GM12865 (cell line): ENCODE data around the gene MBTD1.

Experiments used
- DNase-seq: peaks from one replicate; pipeline ENCODE4 v3.0.0; 2010; ENCODE audit warnings: low read depth
- H3K4me3 ChIP-seq: 2 replicates; pipeline ENCODE4 v1.5.1; 2011; ENCODE audit warnings: mild to moderate bottlenecking, low read depth, low read length, control low read depth
- TF ChIP-seq, protein P1 (sequence below): IDR thresholded peaks from 2 replicates; pipeline ENCODE4 v1.5.1; 2011; ENCODE audit warnings: low read length, control low read depth, low read depth, inconsistent platforms; ENCODE audit not compliant: insufficient read depth; ENCODE audit errors: missing control alignments

MBTD1 gene

DNA sequence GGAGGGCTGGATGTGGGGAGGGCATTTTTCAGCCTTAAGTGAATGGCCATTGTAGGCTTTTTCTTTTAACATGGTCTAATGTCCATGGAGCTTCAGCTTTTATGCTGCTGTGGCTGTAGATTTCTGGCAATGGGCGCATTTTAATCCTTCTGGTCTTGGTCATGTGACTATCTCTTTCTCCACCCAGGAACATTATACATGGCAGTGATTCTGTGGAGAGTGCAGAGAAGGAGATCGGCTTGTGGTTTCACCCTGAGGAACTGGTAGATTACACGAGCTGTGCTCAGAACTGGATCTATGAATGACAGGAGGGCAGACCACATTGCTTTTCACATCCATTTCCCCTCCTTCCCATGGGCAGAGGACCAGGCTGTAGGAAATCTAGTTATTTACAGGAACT is 98.3 kb downstream of the MBTD1 start:
- TF ChIP-seq, protein P1, sequence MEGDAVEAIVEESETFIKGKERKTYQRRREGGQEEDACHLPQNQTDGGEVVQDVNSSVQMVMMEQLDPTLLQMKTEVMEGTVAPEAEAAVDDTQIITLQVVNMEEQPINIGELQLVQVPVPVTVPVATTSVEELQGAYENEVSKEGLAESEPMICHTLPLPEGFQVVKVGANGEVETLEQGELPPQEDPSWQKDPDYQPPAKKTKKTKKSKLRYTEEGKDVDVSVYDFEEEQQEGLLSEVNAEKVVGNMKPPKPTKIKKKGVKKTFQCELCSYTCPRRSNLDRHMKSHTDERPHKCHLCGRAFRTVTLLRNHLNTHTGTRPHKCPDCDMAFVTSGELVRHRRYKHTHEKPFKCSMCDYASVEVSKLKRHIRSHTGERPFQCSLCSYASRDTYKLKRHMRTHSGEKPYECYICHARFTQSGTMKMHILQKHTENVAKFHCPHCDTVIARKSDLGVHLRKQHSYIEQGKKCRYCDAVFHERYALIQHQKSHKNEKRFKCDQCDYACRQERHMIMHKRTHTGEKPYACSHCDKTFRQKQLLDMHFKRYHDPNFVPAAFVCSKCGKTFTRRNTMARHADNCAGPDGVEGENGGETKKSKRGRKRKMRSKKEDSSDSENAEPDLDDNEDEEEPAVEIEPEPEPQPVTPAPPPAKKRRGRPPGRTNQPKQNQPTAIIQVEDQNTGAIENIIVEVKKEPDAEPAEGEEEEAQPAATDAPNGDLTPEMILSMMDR = no peak
- DNase-seq = no peak
- no peak overlapping the region for H3K4me3 ChIP-seq

DNA sequence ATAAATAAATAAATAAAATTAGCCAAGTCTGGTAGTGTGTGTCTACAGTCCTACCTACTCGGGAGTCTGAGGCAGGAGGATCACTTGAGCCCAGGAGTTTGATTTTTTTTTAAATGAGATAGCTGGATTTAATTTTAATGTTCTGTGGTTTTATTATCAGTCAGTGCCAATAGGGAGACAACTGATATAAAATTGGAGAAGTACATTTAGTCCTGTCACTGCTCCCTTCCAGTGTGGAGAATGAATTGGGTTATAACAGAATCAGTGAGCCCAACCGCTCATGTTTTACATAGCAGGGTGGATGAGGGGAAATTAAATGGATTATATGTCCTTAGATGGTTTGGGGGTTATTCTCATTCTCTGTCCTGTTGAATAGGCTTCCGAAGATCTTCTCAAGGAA is 100.2 kb downstream of the MBTD1 start:
- TF ChIP-seq, protein P1 = no peak
- H3K4me3 ChIP-seq = no peak overlapping the region
- no peak for DNase-seq

DNA sequence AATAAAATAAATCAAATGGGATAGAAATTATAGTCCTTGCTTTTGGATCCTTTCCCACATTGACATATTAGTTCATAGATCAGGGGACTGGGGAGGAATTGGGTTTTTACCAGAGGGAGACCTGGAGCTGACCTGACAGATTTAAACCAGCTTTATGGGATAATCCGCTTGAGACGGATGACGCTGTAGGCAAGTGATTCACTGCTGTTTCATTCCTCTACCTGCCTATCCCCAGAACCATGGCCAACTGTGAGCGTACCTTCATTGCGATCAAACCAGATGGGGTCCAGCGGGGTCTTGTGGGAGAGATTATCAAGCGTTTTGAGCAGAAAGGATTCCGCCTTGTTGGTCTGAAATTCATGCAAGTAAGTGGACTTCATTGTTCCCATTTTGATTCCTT is 104.4 kb downstream of the MBTD1 start:
- TF ChIP-seq, protein P1 = no peak

DNA sequence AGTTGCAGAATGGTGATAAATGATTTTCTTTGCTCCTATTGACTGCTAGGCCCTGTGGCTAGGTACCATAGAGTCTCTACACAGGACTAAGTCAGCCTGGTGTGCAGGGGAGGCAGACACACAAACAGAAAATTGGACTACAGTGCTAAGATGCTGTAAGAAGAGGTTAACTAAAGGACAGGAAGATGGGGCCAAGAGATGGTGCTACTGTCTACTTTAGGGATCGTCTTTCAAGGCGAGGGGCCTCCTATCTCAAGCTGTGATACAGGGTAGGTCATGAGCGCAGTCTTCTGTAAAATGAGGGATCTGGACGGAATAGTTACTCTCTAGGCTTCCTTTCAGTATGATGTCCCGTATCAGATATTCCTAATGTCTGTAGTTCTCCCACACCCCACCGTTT is 105.7 kb downstream of the MBTD1 start:
- H3K4me3 ChIP-seq = peak overlapping the region; percentile 77
- peak; percentile 38 for DNase-seq
- TF ChIP-seq, protein P1 = no peak

More for the DNA sequence above, 104.4 kb downstream of the MBTD1 start:
- DNase-seq = no peak
- H3K4me3 ChIP-seq = no peak overlapping the region

DNA sequence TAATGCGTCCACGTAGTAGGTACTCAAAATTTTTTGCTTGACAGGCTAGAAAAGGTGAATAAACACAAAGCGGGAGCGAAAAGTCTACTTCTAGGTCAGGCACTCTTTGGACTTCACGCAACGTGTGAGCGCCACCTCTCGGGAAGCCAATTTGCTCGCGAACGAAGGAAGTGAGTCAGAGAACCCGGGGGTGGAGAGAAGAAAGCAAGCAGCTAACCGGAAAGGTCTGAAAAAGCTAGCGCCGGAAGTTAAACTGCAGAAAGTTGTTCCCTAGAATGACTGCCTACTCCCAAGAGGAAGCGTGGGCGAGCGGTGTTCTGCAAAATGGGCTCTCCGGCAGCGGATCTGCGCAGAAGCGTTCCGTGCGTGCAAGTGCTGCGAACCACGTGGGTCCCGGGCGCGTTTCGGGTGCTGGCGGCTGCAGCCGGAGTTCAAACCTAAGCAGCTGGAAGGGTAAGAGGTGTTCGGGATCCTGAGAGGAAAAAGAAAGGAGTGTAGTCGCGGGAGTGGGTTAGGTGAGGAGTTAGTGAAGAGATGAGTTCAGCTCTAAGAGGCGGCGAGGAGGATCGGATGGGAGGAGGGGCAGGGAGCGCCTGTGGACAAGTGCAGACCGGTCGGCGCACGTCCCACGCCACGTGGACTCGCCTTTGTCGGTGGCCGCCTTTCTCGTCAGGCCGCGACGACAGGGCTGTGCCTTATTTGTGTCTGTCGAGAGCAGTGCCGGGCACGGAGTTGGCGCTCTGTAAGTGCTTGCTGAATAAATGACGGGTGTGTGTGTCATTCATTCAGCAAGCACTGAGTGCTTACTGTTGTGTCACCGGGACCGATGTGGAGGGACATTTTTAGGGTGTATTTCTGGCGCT is 106.4 kb downstream of the MBTD1 start, which contains the start of gene NME1:
TSS of gene NME1 (plus strand) at position 350 of the 863 bp plus-strand sequence. CDS start 2,096 bp downstream, outside the sequence.
- peak within 1 kb of the TSS; percentile 77 for H3K4me3 ChIP-seq
- peak; percentile 99 for DNase-seq
- TF ChIP-seq, protein P1 = peak; percentile 77

DNA sequence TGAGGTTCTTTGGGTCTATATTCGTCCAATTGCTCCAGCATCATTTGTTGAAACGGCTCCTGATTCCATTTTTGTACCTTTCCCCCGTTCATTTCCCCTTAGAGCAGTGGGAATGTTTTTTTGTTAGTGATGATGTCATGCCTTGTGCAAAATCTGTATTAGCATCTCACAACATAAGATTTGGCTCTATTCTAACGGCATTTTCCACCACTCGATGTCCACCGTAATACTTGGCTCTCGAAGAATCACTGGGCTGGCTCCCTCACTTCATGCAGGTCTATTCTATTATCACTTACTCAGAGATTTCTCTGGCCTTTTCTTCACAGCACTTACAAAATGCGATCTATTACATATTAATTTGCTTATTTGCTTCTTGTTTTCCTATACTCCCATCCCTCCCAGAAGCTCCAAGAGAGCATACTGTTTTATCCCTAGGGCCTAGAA is 107.1 kb downstream of the MBTD1 start:
- no peak for DNase-seq
- H3K4me3 ChIP-seq = peak overlapping the region; percentile 54
- TF ChIP-seq, protein P1 = no peak
